ENCODE measurements around the gene MAPK7.
"Not testable (repeated sequence)": the region's sequence is repeated elsewhere in the genome, so short reads cannot be mapped to it uniquely, and the experiment has no call there.

Gene MAPK7

DNA sequence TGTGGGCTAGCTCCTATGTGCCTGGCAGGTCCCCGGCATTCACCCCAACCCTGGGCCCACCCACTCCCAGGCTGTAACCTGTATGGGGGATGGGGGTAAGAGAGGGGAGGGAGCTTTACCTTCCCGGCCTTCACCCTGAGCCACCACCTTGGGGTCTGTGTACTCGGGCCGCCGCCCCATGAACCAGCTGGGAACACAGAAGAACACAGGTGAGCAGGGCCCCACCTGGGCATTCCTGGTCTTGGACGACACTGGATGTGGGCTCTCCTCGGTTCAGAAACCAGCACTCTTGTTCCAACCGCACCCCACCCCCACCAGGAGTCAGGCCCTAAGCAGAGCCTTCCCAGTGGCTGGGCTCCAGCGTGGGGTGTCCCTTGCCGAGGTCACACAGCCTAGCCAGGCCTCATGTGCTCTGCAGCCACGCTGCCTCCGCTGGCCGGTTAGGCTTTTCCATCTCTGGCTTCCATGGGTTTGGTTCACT is 34.6 kb upstream of the MAPK7 start:
- DNase-seq = no peak

- no peak for DNase-seq
These were observed 33.8 kb upstream of the MAPK7 start for GRCh38 chr17:19344311-19345066.

- DNase-seq = no peak
These were observed 33.2 kb upstream of the MAPK7 start for GRCh38 chr17:19345067-19345460.

DNA sequence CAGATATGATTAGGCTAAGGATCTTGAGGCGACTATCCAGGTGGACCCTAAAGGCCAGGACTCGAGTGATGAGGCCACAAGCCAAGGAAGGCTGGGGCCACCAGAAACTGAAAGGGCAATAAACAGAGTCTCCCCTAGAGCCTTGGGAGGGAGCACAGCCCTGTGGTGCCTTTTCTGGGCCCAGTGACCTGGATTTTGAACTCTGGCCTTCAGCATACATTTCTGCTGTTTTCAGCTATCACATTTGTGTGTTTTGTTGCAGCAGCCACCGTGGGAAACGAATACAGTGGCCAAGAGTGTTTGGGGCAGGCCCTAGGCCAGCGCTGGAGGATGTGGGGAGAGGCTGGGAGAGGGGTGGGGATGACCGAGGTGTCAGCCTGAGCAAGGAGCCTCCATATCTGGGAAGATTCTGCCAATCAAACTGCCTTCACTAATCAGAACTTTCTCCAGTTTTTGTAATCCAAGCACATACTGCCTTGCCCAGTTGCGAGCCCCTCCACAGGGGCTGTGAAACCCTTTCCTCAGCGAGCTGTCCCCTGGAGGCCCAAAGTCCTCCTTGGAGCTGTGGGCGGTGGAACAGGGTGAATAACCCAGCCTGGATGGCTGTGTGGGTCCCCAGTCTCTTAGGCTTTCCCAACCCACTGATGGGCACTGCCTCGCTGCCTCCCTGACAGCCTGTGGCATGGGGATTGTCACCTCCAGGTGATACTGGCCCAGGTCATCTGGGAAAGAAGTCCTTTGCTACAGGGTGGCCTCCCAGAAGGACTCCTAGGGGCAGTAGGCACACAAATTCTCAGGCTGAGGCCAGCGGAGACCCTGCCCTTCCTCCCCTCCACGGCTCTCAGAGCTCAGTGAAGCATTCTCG is 32.6 kb upstream of the MAPK7 start:
- no peak for DNase-seq

DNA sequence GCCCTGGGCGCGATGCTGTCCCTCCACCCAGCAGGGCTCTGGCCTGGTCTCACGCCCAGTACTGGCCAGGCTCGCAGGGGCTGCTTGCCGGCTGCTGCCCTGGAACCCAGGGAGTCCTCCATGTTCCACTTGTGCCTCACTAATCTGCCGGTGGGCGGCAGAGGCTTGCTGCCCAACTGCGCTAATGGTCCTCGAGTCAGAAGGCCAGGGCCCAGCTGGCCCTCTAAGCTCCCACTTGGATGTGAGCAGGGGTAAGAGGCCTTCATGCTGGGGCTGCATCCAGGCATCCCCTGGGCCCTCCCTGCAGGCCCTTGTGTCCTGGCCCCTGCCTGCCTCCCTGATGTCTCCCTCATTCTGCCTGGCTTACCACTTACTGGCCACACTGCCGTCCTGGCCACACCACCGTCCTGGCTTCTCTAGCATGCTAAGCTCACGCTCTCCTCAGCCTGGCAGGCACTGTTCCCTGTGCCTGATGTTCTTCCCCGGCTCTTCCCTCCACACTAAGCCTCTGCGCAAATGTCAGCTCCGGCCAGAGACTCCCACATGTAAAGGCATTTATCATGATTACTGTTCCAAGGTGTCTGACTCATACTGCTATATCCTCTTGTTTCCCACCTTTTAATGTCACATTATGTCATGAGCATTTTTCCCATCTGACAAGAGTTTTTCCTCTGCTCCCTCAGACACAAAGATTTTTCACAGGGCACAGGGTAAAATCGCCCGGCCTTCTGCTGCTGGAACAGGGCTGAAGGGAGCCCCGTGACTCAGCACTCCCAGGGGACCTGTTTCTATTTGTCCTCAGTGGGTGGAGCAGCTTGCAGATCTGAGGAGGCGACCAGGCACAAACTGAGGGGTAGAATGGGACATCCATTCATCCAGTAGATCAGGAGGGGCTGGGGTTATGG is 31.7 kb upstream of the MAPK7 start:
- DNase-seq = no peak

DNA sequence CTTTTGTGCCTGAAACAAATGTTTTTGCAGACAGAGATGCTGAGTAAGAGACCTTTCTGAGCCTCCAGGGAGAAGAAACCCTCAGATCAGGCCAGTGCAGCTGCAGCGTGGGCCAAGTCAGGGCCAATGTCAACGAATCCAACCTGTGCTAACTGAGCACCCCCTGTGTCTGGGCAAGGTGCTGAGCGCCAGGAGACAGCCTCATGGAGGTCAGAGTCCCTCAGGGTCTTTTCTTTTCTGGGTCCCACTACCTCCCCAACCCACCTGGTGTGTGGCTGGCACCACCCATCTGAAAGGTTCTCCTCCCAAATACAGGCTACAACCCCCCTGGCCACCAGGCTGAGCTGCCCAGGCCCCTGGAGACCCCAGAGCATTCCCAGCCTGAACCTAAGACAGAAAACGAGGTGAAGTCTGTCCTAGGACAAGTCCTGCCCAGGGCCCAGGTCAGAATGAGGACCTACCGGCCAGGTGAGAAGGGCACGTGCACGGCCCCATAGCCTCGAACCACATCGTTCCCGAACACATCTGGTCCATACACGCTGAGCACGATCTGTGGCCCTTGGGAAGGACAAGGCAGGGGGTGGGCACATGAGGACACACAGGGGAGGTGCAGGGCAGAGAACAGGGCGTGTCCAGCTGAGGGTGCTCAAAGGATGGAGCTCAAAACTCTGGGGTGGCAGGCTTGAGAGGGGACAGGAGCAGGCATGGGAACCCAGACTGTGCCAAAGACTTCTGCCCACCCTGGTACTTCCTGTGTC is 30.8 kb upstream of the MAPK7 start:
- no peak for DNase-seq

DNA sequence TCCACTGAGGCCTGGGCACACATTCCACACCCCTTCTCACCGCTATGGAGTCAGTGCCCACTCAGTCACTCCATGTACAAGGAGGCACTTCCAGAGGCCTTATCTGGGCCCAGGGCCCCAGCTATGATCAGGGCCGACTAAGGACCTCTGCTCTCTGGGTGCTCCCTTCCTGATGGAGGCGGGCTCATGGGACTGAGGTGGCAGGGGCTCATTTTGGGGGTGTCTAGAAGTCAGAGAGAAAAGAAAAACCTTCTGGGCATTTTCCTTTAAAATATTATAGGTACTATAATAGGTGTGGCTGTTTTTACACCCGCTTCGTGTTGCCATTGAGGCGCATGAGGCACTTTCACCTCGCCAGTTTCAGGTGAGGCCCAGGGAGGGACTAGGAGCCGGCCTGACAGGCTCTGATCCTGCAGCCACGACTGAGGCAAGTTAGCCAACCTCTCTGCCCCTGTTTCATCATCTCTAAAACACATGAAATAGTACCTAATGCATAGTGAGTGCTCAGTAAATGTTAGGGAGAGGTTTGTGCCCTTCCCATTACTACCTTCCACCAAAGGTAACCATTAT is 30.1 kb upstream of the MAPK7 start:
- DNase-seq = no peak

GRCh38 chr17:19348806-19349205 is 29.5 kb upstream of the MAPK7 start:
- no peak for DNase-seq

GRCh38 chr17:19353401-19353800 is 24.9 kb upstream of the MAPK7 start:
- not testable (repeated sequence) for DNase-seq

DNA sequence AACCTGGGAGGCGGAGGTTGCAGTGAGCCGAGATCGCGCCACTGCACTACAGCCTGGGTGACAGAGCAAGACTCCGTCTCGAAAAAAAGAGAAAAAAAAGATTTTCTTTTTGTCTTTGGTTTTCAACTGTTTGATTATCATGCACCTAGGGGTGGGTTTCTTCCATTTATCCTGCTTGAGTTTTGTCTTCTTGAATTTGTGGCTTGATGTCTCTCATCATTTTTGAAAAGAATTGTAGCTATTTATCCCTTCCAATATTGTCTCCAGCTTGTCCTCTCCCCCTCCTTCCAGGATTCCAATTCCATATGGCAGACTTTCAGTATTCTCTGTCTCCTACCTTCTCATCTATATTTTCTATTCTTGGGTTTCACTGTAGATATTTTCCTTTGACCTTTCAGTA is 23.6 kb upstream of the MAPK7 start:
- no peak for DNase-seq

- no peak for DNase-seq
These were observed 20.9 kb upstream of the MAPK7 start for GRCh38 chr17:19357351-19357750.

GRCh38 chr17:19357761-19358160 is 20.5 kb upstream of the MAPK7 start:
- DNase-seq = no peak

DNA sequence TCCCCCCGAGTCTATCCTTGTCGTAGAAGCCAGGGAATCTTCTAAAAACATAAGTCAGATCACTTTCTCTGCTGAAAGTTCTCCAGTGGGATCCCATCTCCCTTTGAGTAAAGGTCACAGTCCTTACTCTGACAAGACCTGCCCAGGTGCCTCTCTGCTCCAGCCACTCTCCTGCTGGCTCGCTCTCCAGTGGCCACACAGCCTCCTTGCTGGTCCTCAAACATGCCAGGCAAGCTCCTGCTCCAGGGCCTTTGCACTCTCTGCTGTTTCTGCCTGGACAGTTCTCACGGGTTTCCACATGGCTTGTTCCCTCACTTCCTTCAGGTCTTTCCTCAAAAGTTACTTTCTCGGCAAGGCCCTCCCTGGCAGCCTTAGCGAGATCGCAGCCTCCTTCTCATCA is 19.1 kb upstream of the MAPK7 start:
- DNase-seq = no peak

GRCh38 chr17:19359856-19360255 is 18.4 kb upstream of the MAPK7 start:
- DNase-seq = no peak

DNA sequence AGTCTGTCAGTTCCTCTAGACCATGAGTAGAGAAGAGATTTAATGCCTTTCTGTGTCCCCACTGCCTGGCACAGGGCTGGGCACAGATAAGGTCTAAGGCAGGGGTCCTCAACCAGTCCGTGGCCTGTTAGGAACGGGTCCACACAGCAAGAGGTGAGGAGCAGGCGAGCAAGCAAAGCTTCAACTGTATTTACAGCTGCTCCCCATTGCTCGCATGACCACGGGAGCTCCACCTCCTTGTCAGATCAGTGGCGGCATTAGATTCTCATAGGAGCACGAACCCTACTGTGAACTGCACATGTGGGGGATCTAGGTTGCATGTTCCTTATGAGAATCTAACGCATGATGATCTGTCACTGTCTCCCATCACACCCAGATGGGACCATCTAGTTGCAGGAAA is 17.5 kb upstream of the MAPK7 start:
- no peak for DNase-seq

- DNase-seq = no peak
These were observed 17.0 kb upstream of the MAPK7 start for GRCh38 chr17:19361326-19361725.

DNA sequence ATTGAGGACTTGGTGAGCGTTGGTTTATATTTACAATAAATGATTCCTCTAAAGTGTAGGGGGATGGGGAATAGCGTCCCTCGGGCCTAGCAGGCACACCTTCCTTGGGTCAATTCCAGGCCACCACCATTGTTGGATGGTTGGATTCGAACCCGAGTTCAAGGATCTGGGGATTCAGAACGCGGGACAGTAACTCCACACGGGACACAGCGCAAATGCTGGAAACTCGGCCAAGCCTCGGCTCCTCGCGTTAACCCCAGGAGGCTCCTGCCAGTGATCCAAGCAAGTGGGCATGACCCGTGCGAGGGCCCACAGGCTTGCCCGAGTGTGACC is 16.4 kb upstream of the MAPK7 start:
- DNase-seq = no peak

- DNase-seq = peak; percentile 98
These were observed 15.8 kb upstream of the MAPK7 start, which contains the start of gene B9D1 for GRCh38 chr17:19362277-19363113. B9D1 (minus strand) TSS chr17:19362723; CDS start chr17:19362569, 154 bp downstream.

DNA sequence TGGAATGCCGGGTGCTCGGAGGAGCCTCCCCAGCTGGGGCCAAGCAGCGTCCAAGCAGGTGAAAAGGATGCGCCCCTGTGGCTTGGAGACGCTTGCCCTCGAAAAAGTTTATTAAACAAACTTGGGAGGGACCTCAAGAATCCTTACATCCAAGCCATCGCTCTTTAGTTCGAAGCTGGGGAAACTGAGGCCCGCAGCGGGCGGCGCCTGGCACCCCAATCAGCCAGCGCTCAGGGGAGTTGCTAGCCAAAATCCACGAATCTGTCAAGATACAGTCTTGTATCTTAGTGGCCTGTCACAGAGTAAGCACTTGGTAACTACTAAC is 15.2 kb upstream of the MAPK7 start:
- DNase-seq = no peak

DNA sequence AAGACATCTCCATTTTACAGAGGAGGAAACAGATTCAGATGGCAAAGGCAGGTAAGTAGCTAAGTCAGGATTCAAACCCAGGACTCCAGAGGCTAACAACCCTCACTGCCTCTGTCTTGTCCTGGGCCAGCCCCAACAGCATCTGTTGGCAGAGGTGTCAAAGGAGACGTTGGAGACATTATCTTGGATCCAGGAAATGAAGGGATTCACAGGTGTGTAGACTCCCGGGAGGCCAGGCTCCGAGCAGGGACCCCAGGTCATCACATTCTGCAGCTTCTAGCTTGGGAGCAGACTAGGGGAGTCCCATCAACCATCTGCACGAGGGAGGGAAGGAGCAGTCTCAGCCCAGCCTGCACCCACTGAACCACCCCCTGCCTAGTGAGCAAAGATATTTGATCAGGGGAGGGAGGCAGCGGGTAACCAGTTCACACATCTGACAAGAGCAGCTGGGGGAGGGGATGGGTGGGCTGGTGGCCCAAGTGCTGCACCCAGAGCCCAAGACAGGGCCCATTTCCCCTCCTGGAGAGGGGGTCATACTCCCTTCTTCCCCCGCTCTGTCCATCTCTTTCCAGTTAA is 14.8 kb upstream of the MAPK7 start:
- DNase-seq = no peak

Data from right forelimb (tissue), 1 donor.